ENCODE measurements around the gene CHST9. TPM values are rescaled to one million over a fixed set of nuclear protein-coding genes. Genes with fewer than 3 reads are reported as not detected.
"Not testable (repeated sequence)": the region's sequence is repeated elsewhere in the genome, so short reads cannot be mapped to it uniquely, and the experiment has no call there.

Gene CHST9
- polyA plus RNA-seq, 10 donors: 0.10 to 0.58 (median 0.24) TPM

DNA sequence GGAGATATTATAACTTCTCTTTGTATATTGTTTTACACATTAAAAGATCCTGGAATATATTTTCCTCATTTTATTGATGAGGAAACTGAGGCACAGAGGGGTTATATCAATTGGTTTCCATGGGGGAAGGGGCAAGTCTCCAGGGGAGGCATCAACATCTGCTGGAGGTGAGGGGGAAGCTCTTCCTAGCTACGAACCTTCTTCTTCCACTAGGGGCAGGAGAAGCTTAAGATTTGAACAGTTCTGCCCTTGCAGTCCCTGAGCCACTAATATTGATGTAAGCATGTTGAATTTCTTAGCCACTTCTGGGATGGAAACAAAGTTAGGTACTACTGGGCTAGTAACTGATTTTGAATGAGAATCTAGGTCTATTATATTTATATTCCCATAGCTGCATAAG lies 179.5 kb downstream of the CHST9 start:
- DNase-seq: no peak

DNA sequence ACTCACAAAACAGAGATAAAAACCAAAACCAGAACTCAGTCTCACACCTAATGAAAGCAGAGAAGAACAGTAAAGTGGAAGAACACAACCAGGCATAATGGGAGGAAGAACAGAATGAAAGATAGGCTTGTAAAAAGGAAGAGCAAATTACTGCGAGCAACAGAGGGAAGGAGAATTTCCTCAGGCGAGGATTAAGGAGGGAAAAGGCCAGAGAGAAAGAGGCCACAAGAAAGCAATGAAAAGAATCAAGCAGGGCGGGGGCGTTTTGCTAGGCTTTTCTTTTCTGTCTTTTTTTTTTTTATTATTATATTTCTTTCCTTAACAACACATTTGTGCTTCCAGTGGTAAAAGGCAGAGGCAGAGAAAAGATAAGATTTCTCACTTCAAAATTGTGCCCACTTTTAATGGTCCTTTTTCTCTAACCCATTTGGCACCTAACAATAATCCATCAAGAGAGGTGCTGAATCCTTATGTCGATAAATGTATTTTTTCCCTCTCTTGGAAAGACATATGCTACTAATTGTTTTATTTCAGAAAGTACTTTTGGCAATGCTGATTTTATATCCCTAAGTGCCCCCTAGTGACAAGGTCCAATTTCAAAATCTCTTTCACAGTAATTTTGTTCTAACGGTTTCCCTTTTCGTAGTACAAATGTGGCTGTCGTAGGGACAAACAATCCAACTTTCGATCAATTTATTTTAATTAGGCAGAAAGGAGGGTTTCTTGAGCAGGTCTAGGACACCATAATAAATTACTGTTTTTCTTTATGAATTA lies 180.9 kb downstream of the CHST9 start:
- peak; percentile 4 to 51 (median 22) for DNase-seq

DNA sequence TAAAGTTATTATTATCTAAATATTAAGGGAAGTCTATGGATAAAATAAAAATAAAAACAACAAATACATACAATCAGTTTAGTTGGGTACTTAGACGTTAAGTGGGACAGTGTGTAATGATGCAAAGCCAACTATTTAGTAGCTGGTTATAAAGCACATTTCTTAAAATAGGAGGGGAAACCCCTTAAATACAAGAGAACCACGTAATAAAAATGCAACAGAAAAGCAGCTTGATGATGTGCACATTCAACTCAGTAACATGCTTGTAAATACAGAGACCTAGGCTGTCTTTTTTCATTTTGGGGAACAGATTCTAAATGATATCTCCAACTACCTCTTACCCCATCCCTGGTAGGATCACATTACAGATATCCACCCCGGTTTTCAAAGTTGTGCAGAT lies 185.3 kb downstream of the CHST9 start:
- DNase-seq: no peak

DNA sequence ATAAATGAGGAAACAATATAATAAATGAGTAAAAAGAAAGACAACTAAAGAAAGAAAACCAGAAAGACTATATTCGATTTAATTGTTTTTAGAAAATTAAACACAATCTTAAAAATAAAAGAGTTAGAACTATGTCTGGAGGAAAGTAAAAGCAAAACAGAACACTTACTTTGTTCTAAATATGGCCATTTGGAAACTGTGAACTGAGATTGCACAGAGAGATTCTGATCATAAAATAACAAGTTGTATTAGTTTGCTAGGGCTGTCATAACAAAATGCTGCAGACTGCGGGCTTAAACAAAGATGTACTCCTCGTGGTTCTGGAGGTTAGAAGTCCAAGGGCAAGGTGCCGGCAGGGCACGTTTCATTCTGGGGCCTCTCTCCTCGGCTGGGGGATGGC lies 191.5 kb downstream of the CHST9 start:
- no peak for DNase-seq

DNA sequence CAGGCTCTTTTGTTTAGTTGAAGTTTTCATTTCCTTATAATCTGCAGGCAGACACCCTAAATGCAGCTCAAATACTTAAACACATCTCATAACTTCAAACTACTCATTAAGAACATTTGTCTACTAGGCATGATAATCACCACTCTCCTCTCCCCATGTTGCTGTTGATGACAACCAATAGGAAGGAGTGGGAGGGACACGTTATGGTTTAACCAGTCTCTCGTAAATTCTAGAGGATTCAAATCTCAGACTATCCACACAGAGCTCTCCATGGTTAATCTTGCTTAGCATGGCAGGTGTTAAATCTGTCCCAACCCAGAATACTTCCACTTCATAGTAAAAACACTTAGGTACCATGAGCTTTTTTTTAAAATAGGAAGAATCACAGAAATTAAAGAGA lies 192.2 kb downstream of the CHST9 start:
- no peak for DNase-seq

DNA sequence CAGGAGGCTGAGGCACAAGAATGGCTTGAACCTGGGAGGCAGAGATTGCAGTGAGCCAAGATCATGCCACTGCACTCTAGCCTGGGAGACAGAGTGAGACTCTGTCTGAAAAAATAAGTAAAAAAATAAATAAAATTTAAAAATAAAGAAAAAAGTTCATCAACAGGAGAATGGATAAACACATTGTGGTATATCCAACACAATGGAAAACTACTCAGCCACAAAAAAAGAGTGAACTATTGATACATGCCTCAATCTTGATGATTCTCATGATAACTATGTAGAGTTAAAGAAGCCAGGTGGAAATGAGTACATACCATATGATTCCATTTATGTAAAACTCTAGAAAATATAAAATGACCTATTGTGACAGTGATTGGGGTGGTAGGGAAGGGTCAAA lies 195.3 kb downstream of the CHST9 start:
- no peak for DNase-seq

DNA sequence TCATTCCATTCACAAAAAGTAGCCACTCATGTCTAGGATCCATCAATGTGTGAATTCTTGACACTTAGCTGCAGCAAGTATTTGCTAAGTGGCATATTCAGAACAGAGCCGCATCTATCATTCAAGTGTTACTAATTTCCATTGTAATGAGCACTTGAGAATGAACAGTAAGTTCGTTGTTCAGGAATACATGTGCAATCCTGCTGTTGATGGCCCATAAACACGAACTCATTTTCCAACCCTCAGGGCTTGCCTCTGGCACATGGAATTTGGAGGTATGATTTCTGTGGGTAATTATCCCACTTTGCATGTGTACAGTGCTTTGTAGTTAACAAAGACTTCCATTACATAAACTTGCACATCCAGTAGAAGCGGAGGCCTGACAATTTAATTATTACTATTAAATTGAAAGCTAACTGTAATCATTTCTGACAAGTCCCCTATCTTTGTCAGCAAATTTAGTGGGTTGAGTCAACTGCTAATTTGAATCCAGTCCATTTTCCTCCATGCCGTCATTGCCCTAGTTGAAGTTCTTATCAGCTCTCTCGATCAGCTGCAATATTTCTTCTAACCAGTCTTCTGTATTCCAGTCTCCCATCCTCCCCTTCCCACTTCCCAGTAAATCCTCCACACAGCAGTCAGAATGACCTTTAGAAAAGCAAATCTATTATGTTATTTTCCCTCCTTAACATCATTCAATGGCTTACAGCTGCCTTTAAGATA lies 203.6 kb downstream of the CHST9 start:
- no peak for DNase-seq

DNA sequence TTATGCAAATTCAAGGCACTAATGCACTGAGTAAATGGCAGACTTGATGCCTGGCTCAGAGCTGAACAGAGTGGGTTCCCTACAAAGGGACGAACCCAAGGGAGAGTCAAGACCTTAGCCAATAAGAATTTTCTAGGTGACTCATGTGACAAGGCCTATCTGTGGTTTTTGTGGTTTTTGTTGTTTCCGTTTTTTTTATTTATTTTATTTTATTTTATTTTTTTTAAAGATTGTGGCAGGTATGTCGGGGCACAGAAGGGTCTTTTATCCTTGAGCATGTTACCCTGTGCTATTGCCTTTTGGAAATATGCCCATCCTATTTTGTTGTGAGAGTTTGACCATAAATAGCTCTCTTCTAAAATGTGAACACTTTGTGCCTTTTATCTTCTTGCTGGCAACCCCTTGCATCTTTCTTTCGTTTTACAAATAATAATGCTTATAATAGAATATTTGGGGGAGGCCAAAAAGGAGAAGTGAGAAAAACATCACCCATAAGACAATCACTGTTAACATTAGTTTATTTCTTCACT lies 206.2 kb downstream of the CHST9 start:
- no peak for DNase-seq

DNA sequence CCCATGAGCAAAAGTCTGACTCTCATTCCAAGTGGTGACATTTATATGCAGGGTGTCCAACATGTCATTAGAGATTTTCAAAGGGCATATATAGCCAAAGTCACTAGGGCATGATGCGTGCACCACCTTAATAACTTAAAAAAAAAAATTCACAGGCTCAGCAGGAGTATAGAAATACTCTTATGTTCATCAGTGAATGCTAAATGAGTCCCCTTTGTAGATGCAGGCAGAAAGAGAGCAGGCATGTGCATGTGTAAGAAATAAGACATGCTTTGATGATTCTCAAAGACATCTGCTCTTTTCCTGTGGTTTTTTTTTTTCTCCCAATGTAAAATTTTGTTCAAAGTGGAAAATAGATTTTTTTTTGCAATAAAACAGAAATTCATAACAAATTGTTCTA lies 207.3 kb downstream of the CHST9 start:
- no peak for DNase-seq

DNA sequence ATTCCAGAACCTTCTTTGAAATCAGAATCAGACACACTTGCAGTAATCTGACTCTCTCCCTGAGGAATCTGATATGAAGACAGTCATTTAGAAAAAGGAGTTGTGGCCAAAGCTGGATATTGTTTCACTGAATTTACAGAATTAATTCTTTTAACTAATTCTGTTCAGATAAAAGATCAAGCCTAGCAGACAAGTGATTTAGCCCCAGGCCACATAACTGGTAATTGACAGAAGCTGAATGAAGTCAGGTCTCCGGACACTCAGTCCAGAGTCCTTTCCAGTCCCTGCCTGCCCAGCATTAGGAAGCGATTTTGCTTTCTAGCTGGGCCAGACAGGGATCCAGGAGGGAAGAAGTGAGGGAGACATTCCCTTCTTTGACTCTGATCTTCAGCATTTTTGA lies 208.9 kb downstream of the CHST9 start:
- no peak for DNase-seq

DNA sequence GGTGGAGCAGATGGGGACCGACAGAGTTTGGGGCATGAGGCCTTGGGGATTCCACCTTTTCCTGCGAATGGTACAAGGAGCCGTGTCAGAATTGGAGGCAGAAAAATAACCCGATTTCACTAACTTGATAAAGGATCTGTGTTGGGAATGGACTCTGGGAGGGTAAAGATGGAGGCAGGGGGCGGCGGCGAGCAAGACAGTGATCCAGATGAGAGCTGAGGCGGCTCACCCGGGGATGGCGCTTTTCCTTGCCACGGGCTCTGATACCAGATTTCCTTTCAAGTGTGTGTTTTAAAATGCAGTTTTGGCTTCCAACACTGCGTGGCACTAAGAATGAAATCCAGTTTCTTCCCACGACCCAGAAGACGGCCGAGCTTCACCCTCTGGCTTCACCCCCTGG lies 212.6 kb downstream of the CHST9 start:
- not testable (repeated sequence) for DNase-seq

DNA sequence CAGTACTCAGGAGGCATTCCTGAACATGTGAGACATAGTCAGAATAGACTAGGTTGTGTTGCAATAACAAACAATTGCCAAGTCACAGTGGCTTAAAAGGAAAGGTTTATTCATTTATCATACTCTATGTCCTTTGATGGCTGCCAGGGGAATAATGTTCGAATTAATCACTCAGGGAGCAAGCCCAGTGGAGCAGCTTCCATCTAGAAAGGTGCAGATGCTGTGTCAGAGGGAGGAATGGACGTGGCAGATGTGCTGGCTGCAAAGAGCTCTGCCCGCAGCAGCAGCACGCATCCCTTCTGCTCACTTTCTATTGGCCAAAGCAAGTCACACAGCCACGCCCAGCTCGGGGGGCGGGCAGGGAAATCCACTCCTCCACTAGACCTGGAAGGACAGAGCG lies 213.7 kb downstream of the CHST9 start:
- DNase-seq: no peak

DNA sequence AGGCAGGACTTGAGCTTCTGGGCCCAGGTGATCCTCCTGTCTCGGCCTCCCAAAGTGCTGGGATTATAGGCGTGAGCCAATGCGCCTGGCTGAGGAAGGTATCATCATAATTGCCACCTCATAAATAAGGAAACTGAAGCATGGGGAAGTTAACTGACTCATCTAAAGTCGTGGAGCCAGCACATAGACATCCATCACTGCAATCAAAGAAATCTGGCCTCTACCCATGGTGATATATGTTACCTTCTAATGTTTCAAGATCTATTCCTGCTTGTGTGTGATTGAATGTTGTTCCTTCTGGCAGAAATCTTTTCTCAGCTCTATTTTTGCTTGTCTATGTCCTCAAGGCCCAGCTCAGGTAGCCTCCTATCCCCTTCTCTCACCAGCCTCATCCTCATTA lies 214.5 kb downstream of the CHST9 start:
- no peak for DNase-seq

DNA sequence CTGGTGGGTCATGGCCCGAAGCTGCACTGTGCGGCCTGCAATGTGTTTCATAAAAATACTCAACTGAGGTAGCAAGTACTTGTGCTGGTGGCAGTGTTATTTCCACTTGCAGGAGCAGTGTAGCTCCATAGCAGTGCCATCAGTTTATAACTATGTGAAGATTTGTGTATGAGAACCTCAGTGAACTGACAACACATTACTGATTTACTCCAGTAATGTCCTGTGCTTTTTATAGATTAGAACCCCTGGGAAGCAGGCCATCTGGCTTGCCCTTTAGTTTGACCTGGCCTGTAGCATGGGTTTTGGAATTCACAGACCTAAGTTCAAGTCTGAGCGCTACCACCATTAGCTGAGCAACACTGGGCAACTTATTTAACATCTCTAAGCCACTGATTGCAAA lies 219.9 kb downstream of the CHST9 start:
- DNase-seq: no peak

DNA sequence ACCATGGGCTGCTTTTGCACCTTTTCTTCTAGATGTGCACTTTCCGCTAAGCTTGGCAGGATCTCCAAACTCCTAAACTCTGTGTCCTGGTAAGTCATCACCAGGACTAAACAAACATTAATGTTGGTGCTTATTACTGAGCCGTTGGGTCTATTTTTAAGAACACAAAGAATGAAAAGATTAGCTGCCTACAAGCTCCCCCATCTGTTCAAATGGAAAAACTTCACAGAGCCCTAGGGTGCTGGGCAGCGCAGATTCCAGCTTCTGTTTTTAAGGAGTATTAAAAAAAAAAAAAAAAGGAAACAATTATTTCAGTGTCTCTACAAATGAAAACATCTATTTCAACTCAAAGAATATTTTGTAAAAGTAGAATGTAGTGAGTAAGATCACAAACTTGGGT lies 221.8 kb downstream of the CHST9 start:
- peak in 1 of 3 donors; percentile 27 for DNase-seq

DNA sequence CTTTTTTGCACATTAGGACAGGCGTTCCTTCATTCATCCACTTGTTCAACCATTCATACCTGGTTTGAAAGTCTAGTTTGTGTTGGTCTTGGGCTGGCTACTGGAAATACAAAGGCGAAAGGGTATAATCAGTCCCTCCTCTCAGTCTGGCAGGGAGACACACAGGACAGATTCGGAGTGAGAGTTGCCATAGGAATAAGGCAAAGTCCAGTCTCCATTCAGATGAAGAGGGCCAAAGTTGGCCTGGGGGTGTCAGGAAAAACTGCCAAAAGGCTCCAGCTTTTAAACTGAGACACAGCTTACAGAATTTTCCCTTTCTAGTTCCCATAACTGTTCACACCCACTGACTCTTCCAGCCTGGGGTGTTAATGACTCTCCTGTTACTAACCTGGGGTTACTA lies 223.3 kb downstream of the CHST9 start:
- no peak for DNase-seq

DNA sequence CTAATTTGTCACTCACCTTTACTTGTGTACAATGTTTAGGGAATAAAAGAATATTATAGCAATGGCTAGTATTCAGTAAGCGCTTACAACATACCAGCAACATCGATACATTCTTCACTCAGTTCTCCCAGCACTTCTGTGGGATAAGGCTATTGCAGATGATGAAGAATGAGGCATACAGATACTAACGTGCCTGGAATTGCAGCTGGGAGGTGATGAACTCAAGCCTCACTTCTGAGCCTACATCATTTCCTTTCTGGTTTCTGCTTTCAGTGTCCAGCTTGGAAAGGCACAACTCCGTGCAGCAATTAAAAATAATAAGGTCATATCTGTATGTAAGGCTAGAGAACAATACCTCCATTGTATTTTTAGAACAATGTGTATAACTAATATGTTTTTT lies 224.2 kb downstream of the CHST9 start:
- DNase-seq: peak in 1 of 3 donors; percentile 19

DNA sequence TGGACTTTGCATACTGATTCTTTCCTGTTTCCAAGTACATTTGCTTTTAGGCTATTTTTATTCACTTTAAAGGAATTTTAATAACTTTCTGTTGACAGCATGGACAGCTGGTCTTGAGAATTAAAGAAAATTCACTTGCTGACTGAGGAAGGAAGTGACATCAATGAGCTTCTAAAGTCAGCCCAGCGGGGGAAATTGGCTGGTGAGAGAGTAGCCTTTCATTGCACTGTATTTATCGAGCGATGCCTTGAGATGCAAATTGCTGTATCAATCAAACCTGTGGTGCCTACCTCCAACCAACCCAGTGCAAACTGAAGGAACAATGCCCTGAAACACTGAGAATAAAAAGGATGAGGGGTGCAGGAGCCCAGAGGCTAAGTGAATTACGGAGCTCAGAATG lies 228.2 kb downstream of the CHST9 start:
- DNase-seq: peak; percentile 12 to 46 (median 33)

DNA sequence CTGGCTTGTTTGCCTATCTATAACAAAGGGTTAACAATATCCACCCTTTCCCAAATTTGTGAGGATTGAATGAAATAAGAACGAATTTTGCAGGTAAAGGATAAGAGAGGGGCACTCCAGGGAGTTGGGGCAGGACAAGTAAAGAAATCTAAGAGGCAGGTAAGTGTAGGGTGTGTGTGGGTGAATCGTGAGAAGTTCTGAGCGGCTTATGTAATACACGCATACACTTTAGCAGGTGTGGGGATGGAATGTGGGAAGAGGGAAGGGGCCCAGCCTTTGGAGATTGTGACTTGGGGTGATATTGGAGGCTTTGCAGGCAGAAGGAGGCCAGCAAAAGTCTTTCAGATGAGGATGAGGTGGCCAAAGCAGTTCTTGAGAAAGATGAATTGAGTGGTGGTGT lies 236.4 kb downstream of the CHST9 start:
- DNase-seq: no peak

DNA sequence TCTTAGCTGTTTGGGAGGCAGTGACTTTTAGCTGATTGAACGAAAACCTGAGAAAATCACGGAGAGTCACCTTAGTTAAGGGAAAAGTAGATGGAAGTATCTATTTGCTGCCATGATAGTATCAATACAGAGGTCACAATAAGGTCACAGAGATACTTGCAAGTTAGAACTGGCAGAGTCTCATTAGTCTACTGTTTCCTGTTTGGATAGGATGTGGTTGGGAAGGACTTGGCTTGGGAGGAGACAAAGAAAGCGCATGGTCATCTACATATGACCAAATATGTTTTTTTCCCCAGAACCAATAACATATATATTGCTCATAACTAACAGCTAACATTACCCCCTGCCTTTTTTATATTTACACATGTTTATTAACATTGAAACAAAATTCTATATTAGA lies 241.2 kb downstream of the CHST9 start:
- no peak for DNase-seq

DNA sequence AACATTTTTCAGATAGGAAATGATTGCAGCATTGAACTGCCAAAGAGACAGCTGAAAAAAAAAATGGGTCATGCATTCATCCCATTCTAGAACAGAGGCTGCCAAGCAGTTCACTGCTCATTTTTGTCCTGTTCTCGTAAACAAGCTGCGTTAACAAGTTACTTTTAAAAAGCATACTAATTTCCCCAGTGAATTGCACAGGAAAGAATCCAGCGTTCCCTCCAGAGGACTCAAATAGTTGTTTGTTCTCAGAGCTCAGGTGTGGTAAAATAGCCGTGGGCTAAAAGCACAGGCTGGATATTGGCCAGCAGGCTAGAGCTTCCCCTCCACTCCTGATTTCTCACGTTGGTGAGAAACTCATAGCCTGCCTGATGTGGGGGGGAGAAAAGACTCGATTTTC lies 243.5 kb downstream of the CHST9 start:
- peak; percentile 13 to 36 (median 13) for DNase-seq

DNA sequence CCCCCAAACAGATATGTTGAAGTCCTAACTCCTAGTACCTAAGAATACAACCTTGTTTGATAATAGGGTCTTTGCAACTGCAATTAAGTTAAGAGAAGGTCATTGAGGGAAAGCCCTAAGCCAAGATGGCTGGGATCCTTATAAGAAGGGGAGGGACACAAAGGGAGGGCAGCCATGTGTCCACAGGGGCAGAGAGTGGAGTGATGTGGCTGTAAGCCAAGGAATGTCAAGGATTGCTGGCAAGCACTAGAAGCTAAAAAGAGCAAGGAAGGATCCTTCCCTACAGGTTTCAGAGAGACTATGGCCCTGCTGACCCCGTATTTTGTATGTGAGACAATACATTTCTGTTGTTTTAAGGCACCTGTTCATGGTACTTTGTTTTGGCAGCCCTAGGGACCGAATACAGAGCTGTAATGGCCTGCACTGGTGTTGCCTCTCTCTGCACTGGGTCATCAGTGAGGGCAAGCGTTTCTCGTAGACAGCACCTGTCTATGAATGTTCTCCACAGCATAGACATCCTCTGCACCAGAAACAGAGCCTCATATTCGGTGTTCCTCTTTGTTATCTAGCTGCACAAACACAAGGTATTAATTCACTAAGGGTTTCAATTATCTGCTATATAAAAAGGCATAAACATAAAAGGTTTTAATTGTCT lies 244.2 kb downstream of the CHST9 start:
- no peak for DNase-seq

DNA sequence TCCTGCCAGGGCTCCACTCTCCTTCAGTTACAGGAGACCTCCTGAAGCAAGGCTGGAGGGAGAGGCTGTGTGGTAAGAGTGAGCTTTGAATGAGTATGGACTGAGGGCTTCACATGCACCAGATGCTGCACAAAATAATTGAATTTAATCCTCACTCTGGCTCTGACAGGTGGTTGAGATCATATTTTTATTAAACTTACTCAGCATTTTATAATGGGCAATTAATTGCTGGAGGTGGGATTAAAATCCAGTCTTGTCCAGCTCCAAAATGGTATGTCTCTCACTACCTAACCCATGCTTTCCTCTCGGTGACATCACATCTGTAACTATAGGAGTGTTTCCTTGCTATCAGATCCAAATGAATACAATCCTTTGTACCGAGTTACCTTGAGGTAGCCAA lies 253.4 kb downstream of the CHST9 start:
- DNase-seq: no peak

Measured in muscle of back (tissue), 11 donors.